ENCODE data around the gene TEAD3. TPM values are rescaled to one million over a fixed set of nuclear protein-coding genes. Genes with fewer than 3 reads are reported as not detected.

The TEAD3 gene
- total RNA-seq, 4 donors from 2014 or later: 39.0 to 55.4 (median 51.5) TPM

- peak overlapping the region; percentile 95 for H3K27ac ChIP-seq
- peaks cover 49% of the 10 kb centered on the region for H3K4me1 ChIP-seq
- no peak for DNase-seq (ENCODE audit: low spot score in 2 of 2)
- TF ChIP-seq POLR2A (IDR thresholded peaks at IDR 0.05): no peak
- TF ChIP-seq CTCF (IDR thresholded peaks at IDR 0.05): no peak
- TF ChIP-seq POLR2AphosphoS5 (IDR thresholded peaks at IDR 0.05): no peak
- TF ChIP-seq EP300 (IDR thresholded peaks at IDR 0.05): no peak
- no peaks in the 10 kb centered on the region for H3K27me3 ChIP-seq
- H3K36me3 ChIP-seq: peaks cover 43% of the 10 kb centered on the region
- H3K4me3 ChIP-seq: peak overlapping the region; percentile 87
- WGBS: 6% methylated on average over 13 of the region's 37 CpGs
- no peaks in the 10 kb centered on the region for H3K9me3 ChIP-seq
Observed at GRCh38 chr6:35468980-35469750, 27.7 kb downstream of the TEAD3 start.

GRCh38 chr6:35468181-35468979 lies 28.5 kb downstream of the TEAD3 start, which contains the start of gene RPL10A:
RPL10A (plus strand) TSS chr6:35468401; CDS start chr6:35468435, 34 bp downstream.
- Histone ChIP-seq H3K36me3 (peaks cover 36% of the 10 kb centered on the region), H3K9me3 (no peaks in the 10 kb centered on the region), H3K4me3 (peak within 1 kb of the TSS; percentile 87), H3K27me3 (no peaks in the 10 kb centered on the region), H3K27ac (peak within 1 kb of the TSS; percentile 95), H3K4me1 (peaks cover 49% of the 10 kb centered on the region)
- 0% methylated on average over 19 of the region's 86 CpGs for WGBS
- DNase-seq (ENCODE audit: low spot score in 2 of 2): peak; percentile 97 to 98
- TF ChIP-seq POLR2A (IDR thresholded peaks at IDR 0.05) (peak; percentile 71 to 93), CTCF (IDR thresholded peaks at IDR 0.05) (peak; percentile 91 to 98), EP300 (IDR thresholded peaks at IDR 0.05) (no peak), POLR2AphosphoS5 (IDR thresholded peaks at IDR 0.05) (peak; percentile 94 to 96 (median 95))

GRCh38 chr6:35465646-35466045 lies 31.2 kb downstream of the TEAD3 start:
- Histone ChIP-seq H3K27ac (no peak overlapping the region), H3K27me3 (no peaks in the 10 kb centered on the region), H3K4me3 (no peak overlapping the region), H3K36me3 (peaks cover 31% of the 10 kb centered on the region), H3K4me1 (peaks cover 34% of the 10 kb centered on the region), H3K9me3 (no peaks in the 10 kb centered on the region)
- no peak for TF ChIP-seq CTCF (IDR thresholded peaks at IDR 0.05)
- TF ChIP-seq EP300 (IDR thresholded peaks at IDR 0.05): no peak
- TF ChIP-seq POLR2A (IDR thresholded peaks at IDR 0.05): no peak
- TF ChIP-seq POLR2AphosphoS5 (IDR thresholded peaks at IDR 0.05): no peak
- DNase-seq (ENCODE audit: low spot score in 2 of 2): no peak
- 100% methylated on average over 1 of the region's 1 CpG for WGBS

- no peak for TF ChIP-seq CTCF (IDR thresholded peaks at IDR 0.05)
- no peak for TF ChIP-seq POLR2A (IDR thresholded peaks at IDR 0.05)
- no peak for TF ChIP-seq EP300 (IDR thresholded peaks at IDR 0.05)
- TF ChIP-seq POLR2AphosphoS5 (IDR thresholded peaks at IDR 0.05): no peak
- Histone ChIP-seq H3K4me3 (no peak overlapping the region), H3K36me3 (peaks cover 43% of the 10 kb centered on the region), H3K27me3 (no peaks in the 10 kb centered on the region), H3K27ac (no peak overlapping the region), H3K9me3 (no peaks in the 10 kb centered on the region), H3K4me1 (peaks cover 21% of the 10 kb centered on the region)
- no peak for DNase-seq (ENCODE audit: low spot score in 2 of 2)
- WGBS: 90% methylated on average over 4 of the region's 4 CpGs
Observed at GRCh38 chr6:35463292-35463691, 33.6 kb downstream of the TEAD3 start.

- Histone ChIP-seq H3K4me3 (no peak overlapping the region), H3K27ac (no peak overlapping the region), H3K27me3 (no peaks in the 10 kb centered on the region), H3K4me1 (peaks cover 13% of the 10 kb centered on the region), H3K36me3 (peaks cover 42% of the 10 kb centered on the region), H3K9me3 (no peaks in the 10 kb centered on the region)
- TF ChIP-seq POLR2A (IDR thresholded peaks at IDR 0.05) (no peak), EP300 (IDR thresholded peaks at IDR 0.05) (no peak), CTCF (IDR thresholded peaks at IDR 0.05) (no peak), POLR2AphosphoS5 (IDR thresholded peaks at IDR 0.05) (no peak)
- WGBS: 47% methylated on average over 3 of the region's 3 CpGs
- DNase-seq (ENCODE audit: low spot score in 2 of 2): no peak
Observed at GRCh38 chr6:35461270-35461669, 35.6 kb downstream of the TEAD3 start.
